Ishikawa (cell line): ENCODE data around the gene MAEA.

Experiments
- CEBPB ChIP-seq: IDR thresholded peaks from 2 replicates; pipeline ENCODE4 v1.6.1; 2012
- CREB1 ChIP-seq: IDR thresholded peaks from 2 replicates; pipeline ENCODE4 v1.6.1; 2012; ENCODE audit warnings: low read depth
- EP300 ChIP-seq: IDR thresholded peaks from 2 replicates; pipeline ENCODE4 v1.6.1; 2012; ENCODE audit warnings: borderline replicate concordance
- FOXM1 ChIP-seq: IDR thresholded peaks from 2 replicates; pipeline ENCODE4 v1.6.1; 2012; ENCODE audit warnings: low read depth, borderline replicate concordance
- NFIC ChIP-seq: IDR thresholded peaks from 2 replicates; pipeline ENCODE4 v1.6.1; 2012
- REST ChIP-seq: IDR thresholded peaks from 2 replicates; pipeline ENCODE4 v1.6.1; 2012; ENCODE audit warnings: low read depth, mild to moderate bottlenecking
- YY1 ChIP-seq: IDR thresholded peaks from 2 replicates; pipeline ENCODE4 v1.6.1; 2012; ENCODE audit warnings: low read depth
- ZBTB7A ChIP-seq: IDR thresholded peaks from 2 replicates; pipeline ENCODE4 v1.6.1; 2012; ENCODE audit warnings: low read depth
- TF ChIP-seq, protein P1 (sequence below): IDR thresholded peaks from 2 replicates; pipeline ENCODE4 v1.6.1; 2012

GRCh38 chr4:1348014-1348513 lies 58.4 kb downstream of the MAEA start:
- TF ChIP-seq CEBPB (no peak), NFIC (no peak), EP300 (no peak), FOXM1 (no peak), YY1 (no peak), ZBTB7A (no peak), REST (no peak), CREB1 (no peak)
- TF ChIP-seq, protein P1, sequence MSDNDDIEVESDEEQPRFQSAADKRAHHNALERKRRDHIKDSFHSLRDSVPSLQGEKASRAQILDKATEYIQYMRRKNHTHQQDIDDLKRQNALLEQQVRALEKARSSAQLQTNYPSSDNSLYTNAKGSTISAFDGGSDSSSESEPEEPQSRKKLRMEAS = no peak
